Esophagus squamous epithelium (tissue), 5 donors: ENCODE results near the gene HHATL. TPM values are rescaled to one million over a fixed set of nuclear protein-coding genes. Genes with fewer than 3 reads are reported as not detected.
A peak's percentile ranks its signal among the peaks of the same experiment; 100 is the strongest.

Experiments
- DNase-seq: peaks from one replicate; lab custom pipeline; 2025; lab: John Stamatoyannopoulos, UW
- H3K27ac ChIP-seq, 4 donors: fragments of 200-600 bp; sonication (generic); one replicate each; pipeline ENCODE4 v1.5.1; 2016 to 2019; ENCODE audit warnings: mild to moderate bottlenecking in 1 of 4
- H3K27me3 ChIP-seq, 4 donors: fragments of 200-600 bp; sonication (generic); 1 replicate in 3 of 4; 2 replicates in 1 of 4; pipeline versions ENCODE4 v1.5.1 to v1.6.0; 2017 to 2021; ENCODE audit warnings: antibody characterized with exemption in 1 of 4
- H3K36me3 ChIP-seq, 3 donors: fragments of 200-600 bp; sonication (generic); one replicate each; pipeline ENCODE4 v1.5.1; 2016 to 2019
- H3K4me1 ChIP-seq, 3 donors: fragments of 200-600 bp; sonication (generic); one replicate each; pipeline ENCODE4 v1.5.1; 2017 to 2019
- H3K4me3 ChIP-seq, 4 donors: fragments of 200-600 bp; sonication (generic); 1 replicate in 3 of 4; 2 replicates in 1 of 4; pipeline ENCODE4 v1.5.1; 2016 to 2019; ENCODE audit warnings: mild to moderate bottlenecking in 2 of 4, moderate library complexity in 1 of 4
- H3K9me3 ChIP-seq, 3 donors: fragments of 200-600 bp; sonication (generic); one replicate each; pipeline ENCODE4 v1.5.1; 2016 to 2019
- CTCF ChIP-seq, 6 experiments: fragments of 450-650 bp in 4 of 6; fragments of 200-600 bp in 2 of 6; sonication (generic) in 2 of 6; IDR thresholded peaks; one replicate each; pipeline ENCODE4 v1.5.1; 2016 to 2019; ENCODE audit warnings: antibody characterized with exemption in 6 of 6, mild to moderate bottlenecking in 4 of 6, moderate library complexity in 4 of 6
- POLR2A ChIP-seq, 4 donors: fragments of 450-650 bp; IDR thresholded peaks; one replicate each; pipeline ENCODE4 v1.6.1; 2017; ENCODE audit warnings: antibody characterized with exemption in 4 of 4, mild to moderate bottlenecking in 4 of 4, moderate library complexity in 3 of 4
- WGBS, 2 donors: methylation state at CpG; one replicate each; pipeline ENCODE4 v1.1.5; 2018; 5-methylcytosine and 5-hydroxymethylcytosine counted together
- intact Hi-C: fragments of 100-400 bp; cut with DNase I; formaldehyde crosslinking; loops from one replicate; pipeline ENCODE4 v1.15.0; 2022
- total RNA-seq, 4 donors: library from RNA; depleted of rRNA; stranded (reverse); fragments of >200 nt; gene quantifications; one replicate each; pipeline ENCODE4 v1.1.0, GENCODE V29; 2016
- donor health status: DM: yes; HTN: yes; CAD: no.

The HHATL gene
- total RNA-seq, 4 donors from 2014 or later = not detected

DNA sequence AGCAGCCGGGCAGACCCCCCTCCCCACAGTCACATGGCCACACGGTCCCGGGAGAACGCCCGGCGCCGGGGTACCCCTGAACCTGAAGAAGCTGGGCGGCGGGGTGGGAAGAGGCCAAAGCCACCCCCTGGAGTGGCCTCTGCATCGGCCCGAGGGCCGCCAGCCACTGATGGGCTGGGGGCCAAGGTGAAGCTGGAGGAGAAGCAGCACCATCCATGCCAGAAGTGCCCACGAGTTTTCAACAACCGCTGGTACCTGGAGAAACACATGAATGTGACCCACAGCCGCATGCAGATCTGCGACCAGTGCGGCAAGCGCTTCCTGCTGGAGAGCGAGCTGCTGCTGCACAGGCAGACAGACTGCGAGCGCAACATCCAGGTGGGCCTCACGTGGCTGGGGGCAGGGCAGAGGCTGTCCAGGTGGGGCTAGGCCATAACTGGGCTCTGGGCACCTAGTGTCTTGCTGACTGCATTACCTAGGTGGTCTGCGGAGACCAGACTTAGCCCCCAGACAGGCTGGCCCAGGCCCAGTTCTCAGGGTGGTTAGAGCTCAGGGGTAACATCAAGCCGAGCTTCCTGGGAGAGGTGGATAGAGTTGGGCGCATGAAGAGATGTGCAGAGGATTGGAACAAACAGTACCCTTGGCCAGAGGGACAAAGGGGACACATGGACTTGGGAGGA is 43.0 kb downstream of the HHATL start:
- Histone ChIP-seq H3K4me1 (peaks cover 11 to 54% (median 25%) of the 10 kb centered on the region in 3 donors), H3K9me3 (no peaks in the 10 kb centered on the region), H3K27ac (peak overlapping the region in 3 of 4 donors; percentile 0 to 49 (median 7)), H3K4me3 (no peak overlapping the region), H3K27me3 (no peaks in the 10 kb centered on the region), H3K36me3 (peaks cover 3 to 21% (median 8%) of the 10 kb centered on the region in 3 donors)
- no peak for DNase-seq
- intact Hi-C loops = no loop called here
- 78 to 82% methylated on average over 13 to 14 of the region's 25 CpGs for WGBS, 2 donors
- TF ChIP-seq CTCF (IDR thresholded peaks at IDR 0.05) (no peak), POLR2A (IDR thresholded peaks at IDR 0.05) (no peak)

GRCh38 chr3:42658771-42659390 is 43.7 kb downstream of the HHATL start:
- no peak for TF ChIP-seq POLR2A (IDR thresholded peaks at IDR 0.05)
- TF ChIP-seq CTCF (IDR thresholded peaks at IDR 0.05) = no peak
- H3K36me3 ChIP-seq = peaks cover 3 to 21% (median 8%) of the 10 kb centered on the region in 3 donors
- H3K27ac ChIP-seq = peak overlapping the region in 2 of 4 donors; percentile 0 to 49
- peaks cover 13 to 58% (median 25%) of the 10 kb centered on the region in 3 donors for H3K4me1 ChIP-seq
- 64 to 68% methylated on average over 15 to 16 of the region's 22 CpGs for WGBS, 2 donors
- no peak for DNase-seq
- intact Hi-C loops = no loop called here
- no peak overlapping the region for H3K4me3 ChIP-seq
- H3K9me3 ChIP-seq = no peaks in the 10 kb centered on the region
- H3K27me3 ChIP-seq = no peaks in the 10 kb centered on the region

DNA sequence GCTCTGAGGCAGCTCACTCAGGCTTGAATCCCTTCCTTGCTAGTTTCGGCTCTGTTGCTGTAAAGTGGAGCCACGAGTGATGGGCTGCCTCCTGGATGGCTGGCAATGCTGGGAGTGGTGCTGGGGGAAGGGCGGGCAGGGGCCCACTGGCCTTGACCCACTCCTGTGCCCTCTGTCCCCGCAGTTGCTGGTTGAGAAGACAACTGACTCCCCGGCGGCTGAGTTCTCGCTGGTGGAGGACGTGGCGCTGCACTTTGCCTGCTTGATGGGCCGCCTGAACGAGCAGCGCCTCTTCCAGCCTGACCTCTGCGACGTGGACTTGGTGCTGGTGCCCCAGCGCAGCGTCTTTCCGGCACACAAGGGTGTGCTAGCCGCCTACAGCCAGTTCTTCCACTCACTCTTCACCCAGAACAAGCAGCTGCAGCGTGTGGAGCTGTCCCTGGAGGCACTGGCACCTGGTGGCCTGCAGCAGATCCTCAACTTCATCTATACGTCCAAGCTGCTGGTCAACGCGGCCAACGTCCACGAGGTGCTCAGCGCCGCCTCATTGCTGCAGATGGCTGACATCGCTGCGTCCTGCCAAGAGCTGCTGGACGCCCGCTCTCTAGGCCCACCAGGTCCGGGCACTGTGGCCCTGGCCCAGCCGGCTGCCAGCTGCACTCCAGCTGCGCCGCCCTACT is 44.4 kb downstream of the HHATL start:
- 83 to 94% methylated on average over 7 to 14 of the region's 34 CpGs for WGBS, 2 donors
- Histone ChIP-seq H3K36me3 (peaks cover 3 to 21% (median 8%) of the 10 kb centered on the region in 3 donors), H3K27ac (peak overlapping the region in 1 of 4 donors; percentile 9), H3K27me3 (no peaks in the 10 kb centered on the region), H3K4me1 (peaks cover 20 to 64% (median 32%) of the 10 kb centered on the region in 3 donors), H3K4me3 (no peak overlapping the region), H3K9me3 (no peaks in the 10 kb centered on the region)
- TF ChIP-seq CTCF (IDR thresholded peaks at IDR 0.05) (no peak), POLR2A (IDR thresholded peaks at IDR 0.05) (no peak)
- DNase-seq = no peak
- intact Hi-C loops = no loop called here

GRCh38 chr3:42657675-42658074 is 44.9 kb downstream of the HHATL start:
- no peak for DNase-seq
- WGBS, 2 donors = 80 to 83% methylated on average over 1 to 2 of the region's 4 CpGs
- no peaks in the 10 kb centered on the region for H3K9me3 ChIP-seq
- no peaks in the 10 kb centered on the region for H3K27me3 ChIP-seq
- peak overlapping the region in 2 of 4 donors; percentile 9 to 94 for H3K27ac ChIP-seq
- TF ChIP-seq CTCF (IDR thresholded peaks at IDR 0.05) = no peak
- TF ChIP-seq POLR2A (IDR thresholded peaks at IDR 0.05) = no peak
- no peak overlapping the region for H3K4me3 ChIP-seq
- H3K36me3 ChIP-seq = peaks cover 3 to 21% (median 8%) of the 10 kb centered on the region in 3 donors
- intact Hi-C loops = no loop called here
- H3K4me1 ChIP-seq = peaks cover 25 to 70% (median 37%) of the 10 kb centered on the region in 3 donors
